Kidney (tissue), 14 donors: ENCODE results near the gene TMPRSS3. TPM values are rescaled to one million over a fixed set of nuclear protein-coding genes. Genes with fewer than 3 reads are reported as not detected.
A peak's percentile ranks its signal among the peaks of the same experiment; 100 is the strongest.

Experiments used
- DNase-seq, 5 donors: peaks; one replicate each; pipeline ENCODE4 v3.0.0-alpha.2; 2013 to 2020
- FAIRE-seq: peaks from 2 replicates; lab custom pipeline; 2012; peaks lifted over from hg19 to GRCh38; lab: Jason Lieb, UNC
- H3K27ac ChIP-seq, 2 donors: one replicate each; pipeline ENCODE4 v1.7.0; 2013; ENCODE audit warnings: low read depth in 2 of 2, low read length in 2 of 2, inconsistent platforms in 1 of 2
- H3K27me3 ChIP-seq: one replicate; pipeline ENCODE4 v1.7.1; 2013; ENCODE audit warnings: low read length, inconsistent platforms; ENCODE audit not compliant: control insufficient read depth, insufficient read depth
- H3K36me3 ChIP-seq, 3 donors: one replicate each; pipeline versions ENCODE4 v1.7.0 to v1.7.1; 2013; ENCODE audit warnings: low read length in 3 of 3, control low read depth in 1 of 3, inconsistent platforms in 1 of 3; ENCODE audit not compliant: insufficient read depth in 3 of 3, control insufficient read depth in 2 of 3
- H3K4me1 ChIP-seq, 3 donors: one replicate each; pipeline versions ENCODE4 v1.7.0 to v1.7.1; 2013; ENCODE audit warnings: low read length in 3 of 3, inconsistent platforms in 1 of 3, low read depth in 1 of 3; ENCODE audit not compliant: control insufficient read depth in 2 of 3, insufficient read depth in 2 of 3
- H3K4me3 ChIP-seq, 3 donors: one replicate each; pipeline versions ENCODE4 v1.7.0 to v1.8.1; 2013; ENCODE audit warnings: low read length in 3 of 3, control low read depth in 1 of 3, inconsistent platforms in 1 of 3
- H3K9ac ChIP-seq, 3 donors: one replicate each; pipeline versions ENCODE4 v1.7.0 to v1.7.1; 2013; ENCODE audit warnings: low read length in 3 of 3, control low read depth in 1 of 3, inconsistent platforms in 1 of 3
- H3K9me3 ChIP-seq, 3 donors: one replicate each; pipeline versions ENCODE4 v1.7.0 to v1.7.1; 2013; ENCODE audit warnings: low read length in 3 of 3, control low read depth in 1 of 3, inconsistent platforms in 1 of 3; ENCODE audit not compliant: control insufficient read depth in 2 of 3, insufficient read depth in 1 of 3
- CTCF ChIP-seq: IDR thresholded peaks from 3 replicates; pipeline ENCODE4 v1.5.1; 2012; ENCODE audit warnings: mild to moderate bottlenecking, moderate library complexity, borderline replicate concordance; ENCODE audit not compliant: insufficient read depth; ENCODE audit errors: extremely low read depth
- intact Hi-C: fragments of 100-400 bp; cut with DNase I; formaldehyde crosslinking; loops from one replicate; pipeline ENCODE4 v1.11.1; 2022
- polyA plus RNA-seq: library from polyadenylated mRNA; stranded (reverse); fragments of 350-450 nt; fragmentation: Illumina TruSeq; extraction: RNeasy Lipid Tissue Mini Kit (QIAGEN cat#74804); gene quantifications from one replicate; pipeline ENCODE4 v1.2.3, GENCODE V29; 2014; ENCODE audit warnings: low read depth, low replicate concordance; ENCODE audit not compliant: insufficient read depth
- total RNA-seq: library from RNA; stranded (reverse); fragmentation: NEBNext Ultra II Directional; extraction: Animal tissue kit (Norgen Biotek cat#: 25700); gene quantifications from one replicate; pipeline ENCODE4 v1.2.1, GENCODE V29; 2021
- donor health status: control.
- donor health status: control.
- donor health status: control.
- donor health status: control.
- donor health status: control.
- donor health status: DM: yes; HTN: yes; CAD: no.
- donor health status: Normal renal cell carcinoma (clear cell type).

TMPRSS3 gene
- total and polyA plus RNA-seq, 2 donors from 2014 or later: 3.0 to 15.4 TPM

- Histone ChIP-seq H3K9ac (no peak overlapping the region), H3K27me3 (no peaks in the 10 kb centered on the region), H3K9me3 (no peaks in the 10 kb centered on the region), H3K27ac (no peak overlapping the region), H3K4me1 (peaks cover 0 to 9% (median 0%) of the 10 kb centered on the region in 3 donors), H3K36me3 (no peaks in the 10 kb centered on the region), H3K4me3 (no peak overlapping the region)
- intact Hi-C loops: no loop called here
- FAIRE-seq: no peak
- TF ChIP-seq CTCF: no peak
- DNase-seq: peak in 4 of 5 donors; percentile 42 to 52 (median 48)
These were observed 55.4 kb downstream of the TMPRSS3 start for GRCh38 chr21:42340187-42341050.

- peaks cover 0 to 9% (median 0%) of the 10 kb centered on the region in 3 donors for H3K4me1 ChIP-seq
- peak overlapping the region in 1 of 3 donors; percentile 12 for H3K9ac ChIP-seq
- no peaks in the 10 kb centered on the region for H3K36me3 ChIP-seq
- no peak overlapping the region for H3K4me3 ChIP-seq
- H3K27ac ChIP-seq: no peak overlapping the region
- no peaks in the 10 kb centered on the region for H3K9me3 ChIP-seq
- intact Hi-C loops: loop anchor here (10.0 kb wide), 1 partner anchor 106 kb away; no protein-coding TSS in a partner anchor
- peak in 1 of 5 donors; percentile 24 for DNase-seq
- FAIRE-seq: no peak
- TF ChIP-seq CTCF: no peak
- H3K27me3 ChIP-seq: no peaks in the 10 kb centered on the region
These were observed 56.8 kb downstream of the TMPRSS3 start for GRCh38 chr21:42338729-42339715.

GRCh38 chr21:42337830-42338728 is 57.8 kb downstream of the TMPRSS3 start:
- Histone ChIP-seq H3K9me3 (no peaks in the 10 kb centered on the region), H3K27ac (no peak overlapping the region), H3K27me3 (no peaks in the 10 kb centered on the region), H3K36me3 (no peaks in the 10 kb centered on the region), H3K9ac (peak overlapping the region in 1 of 3 donors; percentile 12), H3K4me3 (no peak overlapping the region), H3K4me1 (peaks cover 0 to 9% (median 0%) of the 10 kb centered on the region in 3 donors)
- peak; percentile 67 for TF ChIP-seq CTCF
- DNase-seq (peak; percentile 85 to 94 (median 90)), FAIRE-seq (no peak)
- intact Hi-C loops: loop anchor here (10.0 kb wide), 1 partner anchor 107 kb away; no protein-coding TSS in a partner anchor
